Adipose tissue (tissue), 3 donors: ENCODE results near the gene LRRFIP1. TPM values are rescaled to one million over a fixed set of nuclear protein-coding genes. Genes with fewer than 3 reads are reported as not detected.

Source experiments
- H3K27ac ChIP-seq: one replicate; pipeline ENCODE4 v1.5.1; 2013; ENCODE audit warnings: low read depth, low read length
- WGBS, 3 donors: extraction: QIAGEN DNeasy Blood & Tissue Kit; methylation state at CpG; one replicate each; pipeline ENCODE4 v1.1.7; 2013; 5-methylcytosine and 5-hydroxymethylcytosine counted together
- polyA plus RNA-seq, 3 donors: library from polyadenylated mRNA; stranded (reverse); fragments of 200-250 nt; gene quantifications; one replicate each; pipeline ENCODE4 v1.2.3, GENCODE V29; 2013
- donor health status: healthy with polysubstance abuse.
- donor health status: Bipolar disorder and iron deficiency.
- donor health status: healthy.

LRRFIP1 gene
- polyA plus RNA-seq, 3 donors: 17.8 to 54.7 (median 51.5) TPM

GRCh38 chr2:237614151-237614720 lies 13.2 kb upstream of the LRRFIP1 start:
- 63 to 72% (median 68%) methylated on average over 9 of the region's 9 CpGs for WGBS, 3 donors
- no peak overlapping the region for H3K27ac ChIP-seq

GRCh38 chr2:237615631-237616249 lies 11.6 kb upstream of the LRRFIP1 start:
- 44 to 66% (median 59%) methylated on average over 4 of the region's 4 CpGs for WGBS, 3 donors
- H3K27ac ChIP-seq: no peak overlapping the region

GRCh38 chr2:237616373-237616733 lies 11.0 kb upstream of the LRRFIP1 start:
- peak overlapping the region; percentile 80 for H3K27ac ChIP-seq
- 50 to 64% (median 55%) methylated on average over 3 of the region's 3 CpGs for WGBS, 3 donors

GRCh38 chr2:237616734-237617586 lies 10.4 kb upstream of the LRRFIP1 start:
- no peak overlapping the region for H3K27ac ChIP-seq
- WGBS, 3 donors: 25 to 60% (median 34%) methylated on average over 15 of the region's 15 CpGs

GRCh38 chr2:237617587-237617982 lies 9.8 kb upstream of the LRRFIP1 start:
- 47 to 57% (median 56%) methylated on average over 4 of the region's 4 CpGs for WGBS, 3 donors
- no peak overlapping the region for H3K27ac ChIP-seq

GRCh38 chr2:237618449-237618848 lies 8.9 kb upstream of the LRRFIP1 start:
- WGBS, 3 donors: 85 to 91% (median 88%) methylated on average over 2 of the region's 2 CpGs
- H3K27ac ChIP-seq: no peak overlapping the region

- 75 to 80% (median 79%) methylated on average over 13 of the region's 13 CpGs for WGBS, 3 donors
Observed at GRCh38 chr2:237623428-237624403, 3.7 kb upstream of the LRRFIP1 start.

GRCh38 chr2:237624565-237624964 lies 2.8 kb upstream of the LRRFIP1 start:
- WGBS, 3 donors: 67 to 85% (median 82%) methylated on average over 6 of the region's 6 CpGs
- no peak overlapping the region for H3K27ac ChIP-seq

More at GRCh38 chr2:237623428-237624403, 3.7 kb upstream of the LRRFIP1 start:
- H3K27ac ChIP-seq: no peak overlapping the region

- 49 to 84% (median 51%) methylated on average over 10 of the region's 10 CpGs for WGBS, 3 donors
- H3K27ac ChIP-seq: no peak overlapping the region
Observed at GRCh38 chr2:237625216-237625705, 2.1 kb upstream of the LRRFIP1 start.

- no peak overlapping the region for H3K27ac ChIP-seq
- WGBS, 3 donors: 43 to 83% (median 59%) methylated on average over 6 of the region's 6 CpGs
Observed at GRCh38 chr2:237625777-237626176, 1.6 kb upstream of the LRRFIP1 start.

GRCh38 chr2:237626813-237627440 lies 460 bp upstream of the LRRFIP1 start:
- 11 to 30% (median 27%) methylated on average over 53 to 54 of the region's 54 CpGs for WGBS, 3 donors
- H3K27ac ChIP-seq: no peak overlapping the region

- 33 to 75% (median 72%) methylated on average over 14 of the region's 14 CpGs for WGBS, 3 donors
- no peak overlapping the region for H3K27ac ChIP-seq
Observed at GRCh38 chr2:237628247-237629187, 1.1 kb downstream of the LRRFIP1 start.

- H3K27ac ChIP-seq: no peak overlapping the region
- 62 to 94% (median 94%) methylated on average over 1 of the region's 1 CpG for WGBS, 3 donors
Observed at GRCh38 chr2:237629188-237629534, 1.8 kb downstream of the LRRFIP1 start.

- no peak overlapping the region for H3K27ac ChIP-seq
Observed at GRCh38 chr2:237629739-237630138, 2.4 kb downstream of the LRRFIP1 start.

GRCh38 chr2:237630216-237631000 lies 3.0 kb downstream of the LRRFIP1 start:
- no peak overlapping the region for H3K27ac ChIP-seq
- 69 to 90% (median 74%) methylated on average over 12 of the region's 12 CpGs for WGBS, 3 donors

More at GRCh38 chr2:237629739-237630138, 2.4 kb downstream of the LRRFIP1 start:
- WGBS, 3 donors: 46 to 95% (median 69%) methylated on average over 8 of the region's 8 CpGs
